A673 (cell line): Measurements from ENCODE around the gene SCN9A. TPM values are rescaled to one million over a fixed set of nuclear protein-coding genes. Genes with fewer than 3 reads are reported as not detected.

Experiments used
- BruUV-seq: library from RNA; stranded (reverse); fragments of 400-500 nt; replicated peaks from 2 replicates; lab custom pipeline; 2021; lab: Mats Ljungman, UMichigan
- CTCF ChIA-PET: fragments of 300-600 bp; sonication (Branson Sonifier 250); formaldehyde crosslinking; loops from one replicate; lab custom pipeline; 2022; ENCODE audit warnings: antibody characterized with exemption; lab: Charles Lee
- POLR2A ChIA-PET: fragments of 300-600 bp; sonication (Branson Sonifier 250); formaldehyde crosslinking; loops from one replicate; lab custom pipeline; 2022; ENCODE audit warnings: antibody characterized with exemption; ENCODE audit not compliant: low non-redundant PET; lab: Charles Lee
- DNase-seq: peaks from one replicate; pipeline ENCODE4 v3.0.0-alpha.2; 2015; ENCODE audit warnings: low spot score
- H3K27ac ChIP-seq: fragments of 200-600 bp; sonication (generic); 2 replicates; pipeline ENCODE4 v1.5.1; 2016; ENCODE audit warnings: mixed run types, low read depth, mild to moderate bottlenecking, mixed read lengths, antibody characterized with exemption, low read length; ENCODE audit not compliant: poor library complexity, severe bottlenecking
- H3K27me3 ChIP-seq: fragments of 200-600 bp; sonication (generic); replicated peaks from 2 replicates; pipeline ENCODE4 v1.6.1; 2017; ENCODE audit warnings: mixed run types, low read depth, mild to moderate bottlenecking, mixed read lengths, antibody characterized with exemption, low read length; ENCODE audit not compliant: insufficient read depth, poor library complexity
- H3K36me3 ChIP-seq: fragments of 200-600 bp; sonication (generic); 2 replicates; pipeline ENCODE4 v1.6.1; 2016; ENCODE audit warnings: mixed run types, mild to moderate bottlenecking, mixed read lengths, antibody characterized with exemption, low read length; ENCODE audit not compliant: insufficient read depth, poor library complexity, severe bottlenecking
- H3K4me1 ChIP-seq: fragments of 200-600 bp; sonication (generic); 2 replicates; pipeline ENCODE4 v1.6.1; 2017; ENCODE audit warnings: mixed run types, mild to moderate bottlenecking, mixed read lengths, antibody characterized with exemption, low read length; ENCODE audit not compliant: insufficient read depth, poor library complexity, severe bottlenecking
- H3K4me3 ChIP-seq: fragments of 200-600 bp; sonication (generic); 2 replicates; pipeline ENCODE4 v1.5.1; 2016; ENCODE audit warnings: low read depth, mixed run types, mild to moderate bottlenecking, mixed read lengths, low read length; ENCODE audit not compliant: poor library complexity, severe bottlenecking
- H3K9me3 ChIP-seq: fragments of 200-600 bp; sonication (generic); 2 replicates; pipeline ENCODE4 v1.6.1; 2016; ENCODE audit warnings: mixed run types, low read depth, mild to moderate bottlenecking, mixed read lengths, antibody characterized with exemption, low read length; ENCODE audit not compliant: poor library complexity, severe bottlenecking
- CTCF ChIP-seq: fragments of 300-800, 200-600 bp; sonication (generic); conservative IDR thresholded peaks from 2 replicates; pipeline ENCODE4 v1.5.1; 2017; ENCODE audit warnings: low read depth, mild to moderate bottlenecking, antibody characterized with exemption, low read length, moderate library complexity, mixed read lengths
- EZH2 ChIP-seq: fragments of 200-600 bp; sonication (generic); IDR thresholded peaks from 2 replicates; pipeline ENCODE4 v1.6.1; 2017; ENCODE audit warnings: borderline replicate concordance, low read depth, mild to moderate bottlenecking, mixed read lengths, antibody characterized with exemption, low read length; ENCODE audit not compliant: poor library complexity, severe bottlenecking
- intact Hi-C: fragments of 100-400 bp; cut with micrococcal nuclease; formaldehyde crosslinking; loops from one replicate; pipeline ENCODE4 v1.10.0; 2022; ENCODE audit not compliant: unreplicated experiment
- total RNA-seq: library from RNA; stranded (reverse); gene quantifications from 2 replicates; pipeline ENCODE4 v1.2.3, GENCODE V29; 2021

Gene SCN9A
- total RNA-seq, 1 experiment from 2014 or later = 3.5 TPM

- ChIA-PET POLR2A (no interaction called here), CTCF (no interaction called here)
- Histone ChIP-seq H3K27me3 (no peaks in the 10 kb centered on the region), H3K27ac (no peak overlapping the region), H3K4me1 (peaks cover 11% of the 10 kb centered on the region), H3K9me3 (no peaks in the 10 kb centered on the region), H3K36me3 (no peaks in the 10 kb centered on the region), H3K4me3 (no peak overlapping the region)
- no peak for DNase-seq
- intact Hi-C loops = no loop called here
- BruUV-seq = no TSS peak
- TF ChIP-seq CTCF (no peak), EZH2 (no peak)
These were observed 29.8 kb upstream of the SCN9A start for GRCh38 chr2:166405569-166405926.

- ChIA-PET CTCF (no interaction called here), POLR2A (no interaction called here)
- Histone ChIP-seq H3K36me3 (no peaks in the 10 kb centered on the region), H3K9me3 (no peaks in the 10 kb centered on the region), H3K27me3 (no peaks in the 10 kb centered on the region), H3K4me1 (peaks cover 6% of the 10 kb centered on the region), H3K27ac (no peak overlapping the region), H3K4me3 (no peak overlapping the region)
- intact Hi-C loops = no loop called here
- no TSS peak for BruUV-seq
- TF ChIP-seq CTCF (no peak), EZH2 (no peak)
- DNase-seq = peak; percentile 52
These were observed 29.3 kb upstream of the SCN9A start for GRCh38 chr2:166404831-166405568.

- Histone ChIP-seq H3K4me3 (no peak overlapping the region), H3K27ac (no peak overlapping the region), H3K36me3 (no peaks in the 10 kb centered on the region), H3K9me3 (no peaks in the 10 kb centered on the region), H3K27me3 (no peaks in the 10 kb centered on the region), H3K4me1 (no peaks in the 10 kb centered on the region)
- BruUV-seq = no TSS peak
- ChIA-PET CTCF (no interaction called here), POLR2A (no interaction called here)
- TF ChIP-seq EZH2 (no peak), CTCF (no peak)
- DNase-seq = no peak
- intact Hi-C loops = no loop called here
These were observed 18.5 kb upstream of the SCN9A start for GRCh38 chr2:166394245-166394644.
